NCI-H187 (cell line): Measurements from ENCODE around the gene SMTN.
"Not testable (repeated sequence)": the region's sequence is repeated elsewhere in the genome, so short reads cannot be mapped to it uniquely, and the experiment has no call there.

Source experiments
- DNase-seq, 2 experiments: peaks; one replicate each; lab custom pipeline; 2025; lab: John Stamatoyannopoulos, UW

Gene SMTN

DNA sequence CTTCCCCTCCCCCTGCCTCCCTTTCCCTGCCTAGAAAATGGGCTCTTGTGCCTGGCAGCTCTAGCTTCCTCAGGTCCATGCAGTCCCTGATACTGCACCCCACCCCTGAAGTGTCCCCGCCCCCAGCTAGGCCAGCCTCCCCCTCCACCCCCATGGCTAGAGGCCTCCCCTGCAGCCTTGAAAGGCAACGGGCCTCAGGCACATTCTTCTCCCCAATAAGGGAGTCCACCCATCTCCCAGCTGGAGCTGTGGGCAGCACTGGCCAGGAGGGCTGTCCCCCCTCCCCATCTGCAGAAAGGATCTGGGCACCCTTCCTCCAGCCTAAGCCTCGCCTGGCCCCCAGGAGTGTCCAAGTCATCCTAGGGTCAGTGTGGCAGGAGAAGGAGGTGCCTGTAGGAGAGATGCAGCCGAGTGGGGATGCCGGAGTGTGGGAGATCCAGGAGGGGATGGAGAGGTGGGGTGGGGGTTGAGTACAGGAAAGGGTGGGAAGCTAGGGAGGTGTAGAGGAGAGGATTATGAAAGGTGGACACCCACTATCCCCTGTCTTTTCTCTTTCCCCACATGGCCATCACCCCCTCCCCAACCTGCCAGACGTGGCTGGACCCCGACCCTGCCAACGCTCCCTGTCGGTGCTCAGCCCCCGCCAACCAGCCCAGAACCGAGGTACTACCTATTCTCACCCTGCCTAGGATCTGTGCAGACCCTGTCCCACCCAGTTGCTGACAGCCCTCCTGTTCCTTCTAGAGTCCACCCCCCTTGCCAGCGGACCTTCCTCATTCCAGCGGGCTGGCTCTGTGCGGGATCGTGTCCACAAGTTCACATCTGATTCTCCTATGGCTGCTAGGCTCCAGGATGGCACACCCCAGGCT, 9.3 kb downstream of the SMTN start:
- no peak for DNase-seq

DNA sequence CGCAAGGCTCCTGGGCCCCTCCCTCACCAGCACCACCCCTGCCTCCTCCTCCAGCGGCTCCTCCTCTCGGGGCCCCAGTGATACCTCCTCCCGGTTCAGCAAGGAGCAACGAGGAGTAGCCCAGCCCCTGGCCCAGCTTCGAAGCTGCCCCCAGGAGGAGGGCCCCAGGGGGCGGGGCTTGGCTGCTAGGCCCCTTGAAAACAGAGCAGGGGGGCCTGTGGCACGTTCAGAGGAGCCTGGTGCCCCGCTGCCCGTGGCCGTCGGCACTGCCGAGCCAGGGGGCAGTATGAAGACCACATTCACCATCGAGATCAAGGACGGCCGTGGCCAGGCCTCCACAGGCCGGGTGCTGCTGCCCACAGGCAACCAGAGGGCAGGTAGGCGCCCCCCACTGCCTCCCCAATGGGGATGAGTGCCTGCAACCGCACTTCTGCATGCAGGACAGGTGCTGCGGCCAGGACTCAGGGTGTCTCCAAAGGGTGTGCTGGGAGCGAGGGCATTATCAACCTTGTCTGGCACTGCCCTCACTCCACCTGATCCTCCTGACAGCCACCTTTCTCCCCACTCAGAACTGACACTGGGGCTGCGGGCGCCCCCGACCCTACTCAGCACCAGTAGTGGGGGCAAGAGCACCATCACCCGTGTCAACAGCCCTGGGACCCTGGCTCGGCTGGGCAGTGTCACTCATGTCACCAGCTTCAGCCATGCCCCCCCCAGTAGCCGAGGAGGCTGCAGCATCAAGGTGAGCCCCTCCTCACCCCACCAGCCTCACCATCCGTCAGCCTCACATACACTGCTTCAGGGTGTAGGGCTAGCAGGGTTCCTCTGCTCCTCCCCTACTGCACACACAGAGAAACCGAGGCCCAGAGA, 10.2 kb downstream of the SMTN start:
- no peak for DNase-seq

DNA sequence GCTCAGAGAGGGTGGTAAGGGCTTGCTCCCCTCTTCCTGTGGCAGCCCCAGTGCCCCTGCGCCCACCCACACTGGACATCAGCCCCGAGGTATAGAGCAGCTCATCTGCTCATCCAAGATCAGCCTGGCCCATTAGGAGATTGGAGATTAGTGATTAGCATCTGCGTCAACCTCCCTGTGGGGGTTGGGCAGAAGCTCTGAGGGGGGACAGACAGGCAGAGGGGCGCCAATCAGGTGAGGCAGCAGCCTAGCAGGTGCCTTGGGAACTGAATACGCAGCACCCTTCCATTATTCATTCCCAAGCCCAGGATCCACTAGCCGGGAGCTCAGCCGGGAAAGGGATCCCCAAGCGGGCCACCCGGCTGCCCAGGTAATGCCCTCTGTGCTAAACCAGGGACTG, 11.0 kb downstream of the SMTN start:
- DNase-seq: no peak

DNA sequence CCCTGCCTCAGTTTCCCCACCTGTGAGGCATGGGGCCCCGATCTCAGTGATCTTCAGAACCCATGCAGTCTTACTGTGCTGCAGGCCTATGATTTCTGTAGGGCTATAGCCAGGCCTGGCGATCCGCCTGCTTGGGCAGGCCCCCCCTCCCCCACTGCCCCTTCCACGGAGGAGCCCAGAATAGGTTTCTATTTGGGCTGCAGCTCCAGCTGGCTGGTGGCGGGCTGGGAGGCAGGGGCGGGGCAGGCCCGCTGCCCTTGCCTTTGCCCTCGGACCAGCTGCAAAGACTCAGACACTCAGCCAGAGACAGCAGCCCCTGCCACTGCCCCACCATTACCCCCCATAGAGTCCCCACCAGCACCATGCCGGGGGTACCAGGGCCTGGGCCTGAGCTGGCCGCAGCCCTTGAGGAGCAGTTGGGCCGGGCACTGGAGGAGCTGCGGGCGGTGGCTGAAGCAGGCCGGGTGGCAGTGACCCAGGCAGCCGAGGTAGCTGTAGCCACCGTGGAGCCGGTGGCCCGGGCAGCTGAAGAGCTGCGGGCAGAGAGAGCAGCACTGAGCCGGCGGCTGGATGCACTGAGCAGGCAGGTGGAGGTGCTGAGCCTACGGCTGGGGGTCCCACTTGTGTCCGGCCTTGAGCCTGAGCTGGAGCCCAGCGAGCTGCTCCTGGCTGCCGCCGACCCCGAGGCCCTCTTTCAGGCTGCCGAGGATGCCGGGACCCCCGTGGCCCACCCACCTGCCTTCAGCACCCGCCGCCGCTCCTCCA, 12.2 kb downstream of the SMTN start:
- DNase-seq: no peak

DNA sequence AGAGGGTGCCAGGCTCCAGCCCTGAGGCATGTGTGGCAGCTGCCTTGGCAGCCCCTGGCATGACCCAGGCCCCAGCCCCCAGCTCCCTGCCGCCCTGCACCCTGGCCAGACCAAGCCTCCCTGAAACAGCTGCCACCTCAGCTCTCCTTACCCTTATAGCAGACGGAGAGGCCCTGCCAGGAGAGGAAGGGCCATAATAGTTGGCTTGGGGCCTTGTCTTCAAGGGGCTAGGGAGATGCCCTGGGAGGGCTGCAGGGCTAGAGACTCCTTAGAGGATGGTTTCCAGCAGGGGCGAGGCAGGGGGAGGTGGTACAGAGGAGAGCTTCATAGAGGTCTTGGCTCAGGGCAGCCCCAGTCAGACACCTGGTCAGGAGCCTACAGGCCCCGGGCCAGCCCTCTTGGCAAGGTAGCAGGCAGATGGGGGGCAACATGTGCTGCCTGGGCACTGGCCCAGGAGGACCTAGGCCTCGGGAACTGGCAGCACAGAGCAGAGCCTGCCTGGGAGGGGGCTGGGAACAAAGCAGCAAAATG, 13.0 kb downstream of the SMTN start:
- DNase-seq: no peak

DNA sequence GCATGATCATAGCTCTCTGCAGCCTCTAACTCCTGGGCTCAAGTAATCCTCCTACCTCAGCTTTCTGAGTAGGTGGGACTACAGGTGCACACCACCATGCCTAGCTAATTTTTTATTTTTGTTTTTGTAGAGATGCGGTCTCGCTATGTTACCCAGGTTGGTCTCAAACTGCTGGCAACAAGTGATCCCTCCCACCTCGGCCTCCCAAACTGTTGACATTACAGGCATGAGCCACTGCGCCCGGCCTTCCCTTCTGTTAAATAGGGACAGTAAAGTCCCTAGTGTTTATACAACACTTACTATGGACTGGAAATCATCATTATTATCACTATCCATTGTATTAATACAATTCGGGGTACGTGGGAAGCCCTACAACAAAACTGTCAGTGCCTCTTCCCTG, 13.6 kb downstream of the SMTN start:
- DNase-seq: no peak

DNA sequence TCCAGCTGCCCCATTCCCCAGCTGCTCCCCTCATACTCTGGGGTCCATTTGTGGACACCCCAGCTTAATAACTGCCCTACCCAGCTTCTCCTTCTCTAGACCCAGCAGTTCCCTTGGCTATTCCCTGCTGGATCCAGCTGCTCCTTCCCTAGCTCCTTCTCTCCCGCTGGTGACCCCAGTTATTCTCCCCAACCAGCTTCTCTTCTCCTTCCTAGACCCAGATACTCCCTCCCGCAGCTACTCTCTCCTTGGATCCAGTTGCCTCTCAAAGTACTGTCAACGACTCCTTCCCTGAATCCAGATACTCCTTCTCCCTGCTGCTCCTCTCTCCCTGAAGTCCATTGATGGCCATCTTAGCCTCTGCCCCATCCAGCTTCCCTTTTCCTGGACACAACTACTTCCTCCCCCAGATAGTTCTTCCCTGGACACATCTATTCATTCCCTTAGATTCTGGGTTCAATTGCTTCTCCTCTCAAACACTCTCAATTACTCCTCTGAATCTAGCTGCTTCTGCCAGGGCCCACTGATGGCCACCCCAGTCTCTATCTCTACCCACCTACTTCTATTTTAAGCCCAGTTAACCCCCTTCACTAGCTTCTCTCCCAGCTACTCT, 14.6 kb downstream of the SMTN start:
- DNase-seq: no peak

DNA sequence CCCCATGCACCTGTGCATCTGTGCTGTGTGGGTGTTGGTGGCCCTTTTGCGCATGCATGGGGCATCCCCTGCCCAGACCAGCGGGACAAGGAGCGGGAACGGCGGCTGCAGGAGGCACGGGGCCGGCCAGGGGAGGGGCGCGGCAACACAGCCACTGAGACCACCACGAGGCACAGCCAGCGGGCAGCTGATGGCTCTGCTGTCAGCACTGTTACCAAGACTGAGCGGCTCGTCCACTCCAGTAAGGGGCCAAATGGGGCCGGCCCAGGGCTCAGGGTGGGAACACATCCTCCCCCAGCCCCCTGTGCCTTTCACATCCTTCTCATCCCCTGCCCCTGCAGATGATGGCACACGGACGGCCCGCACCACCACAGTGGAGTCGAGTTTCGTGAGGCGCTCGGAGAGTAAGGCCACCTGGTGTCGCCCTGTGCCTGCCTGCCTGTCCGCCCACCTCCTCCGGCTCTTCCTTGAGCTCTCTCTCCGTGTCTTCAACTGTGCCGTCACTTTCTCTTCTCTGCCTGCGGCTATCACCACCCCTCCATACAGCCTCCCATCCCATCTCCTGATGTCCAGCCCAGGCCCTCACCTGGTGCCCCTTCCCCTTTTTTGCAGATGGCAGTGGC, 15.7 kb downstream of the SMTN start:
- DNase-seq: no peak

DNA sequence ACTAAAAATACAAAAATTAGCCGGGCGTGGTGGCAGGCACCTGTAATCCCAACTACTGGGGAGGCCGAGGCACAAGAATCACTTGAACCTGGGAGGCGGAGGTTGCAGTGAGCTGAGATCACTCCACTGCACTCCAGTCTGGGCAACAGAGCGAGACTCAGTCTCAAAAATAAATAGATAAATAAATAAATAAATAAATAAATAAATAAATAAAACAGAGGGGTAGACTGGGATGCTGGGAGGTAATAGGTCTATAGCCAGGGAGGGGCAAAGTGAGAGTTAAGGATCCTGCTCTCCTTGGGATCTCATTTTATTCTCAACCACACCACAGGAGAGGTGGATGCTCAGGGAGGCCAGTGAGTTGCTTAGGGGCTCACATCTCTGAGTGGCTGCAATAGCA, 16.4 kb downstream of the SMTN start:
- not testable (repeated sequence) for DNase-seq

DNA sequence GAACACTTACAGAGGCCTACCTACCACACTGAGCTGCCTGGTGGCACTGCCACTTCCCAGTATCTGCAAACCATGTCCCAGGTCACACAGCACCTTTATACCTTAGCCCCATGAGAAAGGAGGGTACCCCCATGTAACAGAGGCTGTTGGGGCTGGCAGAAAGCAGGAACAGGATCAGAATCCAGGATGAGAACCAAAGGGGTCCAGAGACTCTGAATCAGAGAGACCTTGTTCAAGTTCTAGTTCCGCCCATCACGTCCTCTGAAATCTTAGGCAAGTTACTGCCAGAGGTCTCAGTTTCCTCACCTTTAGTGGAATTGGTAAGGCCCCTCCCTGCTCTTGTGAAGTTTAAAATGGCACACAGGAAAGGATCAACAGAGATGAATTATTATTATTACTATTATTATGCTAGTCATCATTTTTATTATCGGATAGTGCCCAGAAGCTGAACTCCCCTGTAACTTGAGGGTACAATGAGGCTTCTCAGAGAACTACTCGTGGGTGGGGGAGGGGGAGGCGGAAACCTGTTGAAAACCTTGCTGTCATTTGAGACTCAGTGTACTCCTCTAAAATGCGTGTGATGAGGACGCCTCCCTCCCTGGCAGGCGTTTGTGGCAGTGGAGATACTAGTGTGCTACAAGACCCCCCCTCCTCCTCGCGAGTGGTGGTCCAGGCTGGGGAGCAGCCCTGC, 17.0 kb downstream of the SMTN start:
- DNase-seq: no peak

DNA sequence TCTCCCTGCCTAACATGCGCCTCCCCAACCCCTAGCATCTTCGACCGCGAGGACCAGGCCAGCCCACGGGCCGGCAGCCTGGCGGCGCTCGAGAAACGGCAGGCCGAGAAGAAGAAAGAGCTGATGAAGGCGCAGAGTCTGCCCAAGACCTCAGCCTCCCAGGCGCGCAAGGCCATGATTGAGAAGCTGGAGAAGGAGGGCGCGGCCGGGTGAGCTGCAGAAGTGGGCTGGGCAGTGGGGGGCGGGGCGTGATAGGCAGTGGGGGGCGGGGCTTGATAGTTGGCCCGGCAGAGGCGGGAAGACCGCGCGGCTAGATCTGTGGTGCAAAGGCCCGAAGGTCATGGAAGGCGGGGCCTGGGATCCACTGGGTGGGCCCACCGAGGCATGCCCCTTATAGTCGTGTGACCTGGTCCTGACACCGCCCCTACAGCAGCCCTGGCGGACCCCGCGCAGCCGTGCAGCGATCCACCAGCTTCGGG, 17.6 kb downstream of the SMTN start:
- no peak for DNase-seq

DNA sequence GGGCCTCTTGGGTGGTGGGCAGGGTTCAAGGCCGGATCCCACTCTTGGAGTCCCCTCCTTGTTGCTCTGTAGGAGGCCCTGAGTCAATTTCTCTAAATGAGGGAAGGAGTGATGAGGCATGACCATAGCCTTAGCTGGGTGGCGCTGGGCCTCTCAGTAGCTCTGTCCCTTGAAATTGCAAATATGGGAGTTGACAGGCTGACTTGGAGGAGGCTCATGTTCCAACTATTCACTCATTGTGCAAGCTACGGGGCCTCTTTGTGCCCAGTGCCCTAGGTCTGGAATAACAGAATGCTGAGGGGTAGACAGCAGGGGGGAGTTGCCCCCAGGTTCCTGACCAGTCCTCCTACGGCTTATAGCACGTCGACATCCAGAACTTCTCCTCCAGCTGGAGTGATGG, 18.3 kb downstream of the SMTN start:
- DNase-seq: no peak

DNA sequence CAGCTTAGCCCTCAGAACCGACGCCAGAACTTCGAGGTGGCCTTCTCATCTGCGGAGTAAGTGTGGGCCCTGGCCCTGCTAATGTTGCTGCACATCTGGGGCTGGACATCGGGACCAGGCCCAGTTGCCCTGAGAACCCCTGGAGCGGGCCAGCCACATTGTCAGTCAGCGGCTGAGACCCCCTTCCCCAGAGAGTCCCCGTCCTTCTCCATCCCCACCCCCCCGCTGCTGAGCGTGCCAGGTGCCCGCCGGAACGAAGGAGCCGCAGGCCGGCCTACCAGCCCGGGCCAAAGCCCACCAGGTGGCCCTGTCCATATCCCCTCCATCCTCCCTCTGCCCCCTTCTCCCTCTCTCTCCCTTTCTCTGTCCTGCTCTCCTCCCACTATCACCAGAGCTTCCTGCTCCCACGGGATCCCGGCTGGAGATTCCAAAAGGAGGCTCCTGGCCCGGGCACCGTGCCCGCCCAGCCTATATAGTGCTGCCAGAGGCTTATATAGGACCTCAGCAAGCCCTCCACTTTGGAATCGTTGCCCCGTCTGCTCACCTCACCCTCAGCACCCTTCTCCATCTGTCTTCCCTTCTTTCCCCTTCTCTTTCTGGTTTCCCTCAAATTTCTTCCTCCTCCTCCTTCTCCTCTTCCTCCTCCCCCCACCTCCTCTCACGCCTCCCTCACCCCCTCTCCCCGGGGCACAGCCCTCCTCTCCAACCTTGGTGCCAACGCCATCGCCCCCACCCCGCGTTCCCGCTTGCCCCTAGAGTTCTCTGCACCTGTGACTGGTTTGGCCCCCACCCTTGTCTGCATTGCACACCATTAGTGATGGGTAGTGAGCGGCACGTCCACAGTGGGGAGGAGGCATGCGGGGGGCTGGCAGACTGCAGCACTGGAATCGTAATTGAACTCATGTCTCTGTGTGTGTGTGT, 19.0 kb downstream of the SMTN start:
- DNase-seq: no peak

DNA sequence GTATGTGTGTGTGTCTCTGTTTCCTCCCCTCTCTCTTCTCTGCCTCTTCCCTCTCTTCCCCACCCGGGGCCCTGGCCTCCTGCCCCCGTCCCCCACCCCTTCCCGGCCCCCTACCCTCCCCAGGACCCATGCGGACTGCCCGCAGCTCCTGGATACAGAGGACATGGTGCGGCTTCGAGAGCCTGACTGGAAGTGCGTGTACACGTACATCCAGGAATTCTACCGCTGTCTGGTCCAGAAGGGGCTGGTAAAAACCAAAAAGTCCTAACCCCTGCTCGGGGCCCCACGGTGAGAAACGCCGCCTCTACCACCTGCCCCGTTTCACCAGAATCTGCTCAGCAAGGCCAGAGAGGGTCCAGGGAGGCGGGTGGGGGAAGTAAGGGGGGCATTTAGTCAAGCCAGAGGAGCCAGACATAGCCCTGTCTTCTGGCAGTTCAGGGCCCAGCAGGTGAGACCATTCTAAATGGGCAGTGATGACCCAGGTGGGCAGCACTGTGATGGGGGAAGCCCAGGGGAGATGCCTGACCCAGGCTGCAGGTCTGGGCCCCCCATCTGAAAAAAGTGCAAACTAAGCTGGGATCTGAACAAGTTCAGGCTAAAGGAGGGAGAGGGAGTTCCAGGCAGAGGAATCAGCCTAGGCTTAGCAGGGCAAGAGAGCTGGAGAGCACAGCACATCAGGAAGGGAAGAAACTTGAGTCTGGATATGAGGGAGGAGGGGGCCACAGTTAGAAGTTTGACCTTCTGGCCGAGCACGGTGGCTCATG, 19.8 kb downstream of the SMTN start:
- DNase-seq: no peak

DNA sequence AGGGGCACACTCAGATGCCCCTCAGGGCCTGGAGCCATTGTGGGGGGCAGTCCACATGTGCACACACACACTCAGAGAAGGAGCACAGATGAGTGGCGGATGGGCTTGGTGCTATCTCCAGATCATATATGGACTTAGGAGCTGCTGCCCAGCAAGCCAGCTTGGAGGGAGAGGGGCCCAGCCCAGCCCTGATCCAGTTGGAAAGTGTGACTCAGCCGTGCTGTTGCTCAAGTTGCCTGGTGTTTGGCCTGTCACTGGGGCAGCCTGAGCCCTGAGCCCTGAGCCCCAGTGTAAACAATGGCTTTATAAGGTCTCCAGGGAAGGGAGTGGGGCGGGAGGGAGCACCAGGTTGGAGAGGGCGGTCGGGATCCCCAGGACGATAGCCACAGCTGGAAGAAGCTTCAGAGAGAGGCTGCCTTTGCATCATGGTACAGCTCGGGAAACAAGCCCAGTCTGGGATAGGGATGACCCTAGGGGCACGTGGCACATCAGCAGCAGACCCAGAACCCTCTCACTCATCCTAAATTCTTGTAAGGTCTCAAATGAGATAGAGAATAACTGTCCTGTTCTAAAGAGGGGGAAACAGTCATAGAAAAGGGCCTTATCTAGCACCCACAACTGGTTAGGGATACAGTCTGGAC, 21.4 kb downstream of the SMTN start:
- no peak for DNase-seq

DNA sequence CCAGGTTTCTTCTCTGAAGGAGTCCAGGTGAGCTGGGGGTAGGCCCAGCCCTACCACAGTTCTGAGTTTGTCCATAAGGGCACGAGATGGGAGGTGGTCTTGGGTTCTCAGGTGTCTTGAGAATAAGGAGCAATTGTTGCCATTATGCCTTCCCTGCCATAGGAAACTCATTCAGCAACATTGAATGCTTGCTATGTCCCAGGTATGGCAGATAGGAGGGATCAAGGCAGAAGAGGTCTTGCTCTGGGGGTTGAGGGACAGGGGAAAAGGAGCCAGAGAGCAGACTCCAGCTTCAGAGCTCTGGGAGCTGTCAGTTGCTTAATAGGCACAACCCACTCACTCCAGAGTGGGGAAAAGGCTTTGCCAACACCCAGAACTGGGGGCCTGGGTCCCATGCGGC, 22.0 kb downstream of the SMTN start:
- no peak for DNase-seq

DNA sequence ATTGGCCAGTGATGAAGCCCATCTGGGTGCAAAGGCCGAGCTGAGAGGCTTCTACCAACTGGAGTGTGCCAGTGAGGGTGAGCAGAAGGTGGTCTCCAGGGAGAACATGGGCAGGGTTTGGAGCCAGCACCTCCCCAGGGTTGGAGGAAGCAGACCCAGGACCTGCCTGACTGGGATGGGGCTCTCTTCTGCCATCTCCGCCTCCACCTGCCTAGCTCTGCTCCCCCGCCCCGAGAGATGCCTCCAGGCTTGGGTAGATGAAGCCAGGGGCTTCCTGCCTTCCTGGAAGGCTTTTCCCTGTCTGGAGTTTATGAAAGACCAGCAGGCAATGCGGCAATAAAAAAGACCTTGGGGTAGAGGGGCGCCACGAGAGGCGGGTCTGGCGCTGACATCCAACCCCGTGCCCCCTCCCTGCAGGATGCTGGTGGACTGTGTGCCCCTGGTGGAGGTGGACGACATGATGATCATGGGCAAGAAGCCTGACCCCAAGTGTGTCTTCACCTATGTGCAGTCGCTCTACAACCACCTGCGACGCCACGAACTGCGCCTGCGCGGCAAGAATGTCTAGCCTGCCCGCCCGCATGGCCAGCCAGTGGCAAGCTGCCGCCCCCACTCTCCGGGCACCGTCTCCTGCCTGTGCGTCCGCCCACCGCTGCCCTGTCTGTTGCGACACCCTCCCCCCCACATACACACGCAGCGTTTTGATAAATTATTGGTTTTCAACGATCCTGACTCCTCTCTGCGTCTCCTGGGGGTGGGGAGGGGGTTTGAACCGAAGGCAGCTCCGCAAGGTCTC, 23.0 kb downstream of the SMTN start:
- no peak for DNase-seq
